ENCODE results near the gene XPR1.

DNA sequence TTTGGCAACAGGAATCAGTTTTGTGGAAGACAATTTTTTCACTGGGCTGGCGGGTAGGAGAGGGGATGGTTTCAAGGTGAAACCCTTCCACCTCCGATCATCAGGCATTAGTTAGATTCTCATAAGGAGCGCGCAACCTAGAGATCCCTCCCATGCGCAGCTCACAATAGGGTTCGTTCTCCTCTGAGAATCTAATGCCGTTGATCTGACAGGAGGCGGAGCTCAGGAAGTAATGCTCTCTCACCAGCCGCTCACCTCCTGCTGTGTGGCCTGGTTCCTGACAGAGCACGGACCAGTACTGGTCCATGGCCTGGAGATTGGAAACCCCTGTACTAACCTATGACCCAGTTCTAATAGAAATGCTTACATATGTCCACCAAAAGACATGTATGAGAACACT lies 184.3 kb downstream of the XPR1 start:
- TF ChIP-seq, protein P1, sequence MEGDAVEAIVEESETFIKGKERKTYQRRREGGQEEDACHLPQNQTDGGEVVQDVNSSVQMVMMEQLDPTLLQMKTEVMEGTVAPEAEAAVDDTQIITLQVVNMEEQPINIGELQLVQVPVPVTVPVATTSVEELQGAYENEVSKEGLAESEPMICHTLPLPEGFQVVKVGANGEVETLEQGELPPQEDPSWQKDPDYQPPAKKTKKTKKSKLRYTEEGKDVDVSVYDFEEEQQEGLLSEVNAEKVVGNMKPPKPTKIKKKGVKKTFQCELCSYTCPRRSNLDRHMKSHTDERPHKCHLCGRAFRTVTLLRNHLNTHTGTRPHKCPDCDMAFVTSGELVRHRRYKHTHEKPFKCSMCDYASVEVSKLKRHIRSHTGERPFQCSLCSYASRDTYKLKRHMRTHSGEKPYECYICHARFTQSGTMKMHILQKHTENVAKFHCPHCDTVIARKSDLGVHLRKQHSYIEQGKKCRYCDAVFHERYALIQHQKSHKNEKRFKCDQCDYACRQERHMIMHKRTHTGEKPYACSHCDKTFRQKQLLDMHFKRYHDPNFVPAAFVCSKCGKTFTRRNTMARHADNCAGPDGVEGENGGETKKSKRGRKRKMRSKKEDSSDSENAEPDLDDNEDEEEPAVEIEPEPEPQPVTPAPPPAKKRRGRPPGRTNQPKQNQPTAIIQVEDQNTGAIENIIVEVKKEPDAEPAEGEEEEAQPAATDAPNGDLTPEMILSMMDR (IDR thresholded peaks at IDR 0.05) = no peak
- no peak for TF ChIP-seq POLR2A (IDR thresholded peaks at IDR 0.05)
